Measurements from ENCODE around the gene VAV2.

- TF ChIP-seq CTCF (IDR thresholded peaks at IDR 0.05) (no peak), EP300 (IDR thresholded peaks at IDR 0.05) (no peak)
Measured at GRCh38 chr9:133935328-133936005, 56.7 kb downstream of the VAV2 start.

All from esophagus muscularis mucosa (tissue), 3 donors.